GM12878 (cell line): ENCODE measurements around the gene CENPK. TPM values are rescaled to one million over a fixed set of nuclear protein-coding genes. Genes with fewer than 3 reads are reported as not detected.

ENCODE experiments used
- BMI1 ChIP-seq: fragments of 450-650 bp; IDR thresholded peaks from 2 replicates; pipeline ENCODE4 v1.6.1; 2016; ENCODE audit warnings: mild to moderate bottlenecking, moderate library complexity, borderline replicate concordance
- CBX3 ChIP-seq: fragments of 200-600 bp; sonication (generic); IDR thresholded peaks from 2 replicates; pipeline ENCODE4 v1.6.1; 2016; ENCODE audit warnings: low read depth, borderline replicate concordance
- CBX5 ChIP-seq: sonication (generic); IDR thresholded peaks from 2 replicates; pipeline ENCODE4 v1.6.1; 2016; ENCODE audit warnings: low read depth, moderate library complexity, mild to moderate bottlenecking, inconsistent platforms
- EGR1 ChIP-seq, 2 experiments: IDR thresholded peaks; 1 replicate in 1 of 2; 2 replicates in 1 of 2; pipeline ENCODE4 v1.6.1; 2011 to 2012; ENCODE audit warnings: low read depth in 2 of 2, low read length in 2 of 2, borderline replicate concordance in 1 of 2, mild to moderate bottlenecking in 1 of 2, moderate library complexity in 1 of 2
- IKZF1 ChIP-seq: fragments of 450-650 bp; conservative IDR thresholded peaks from 2 replicates; pipeline ENCODE4 v1.6.1; 2017; ENCODE audit warnings: antibody characterized with exemption, mild to moderate bottlenecking
- NFXL1 ChIP-seq: fragments of 450-650 bp; IDR thresholded peaks from 2 replicates; pipeline ENCODE4 v1.6.1; 2017; ENCODE audit warnings: antibody characterized with exemption, mild to moderate bottlenecking, borderline replicate concordance
- NFYA ChIP-seq: IDR thresholded peaks from 2 replicates; pipeline ENCODE4 v1.6.1; 2011; ENCODE audit warnings: low read depth, mild to moderate bottlenecking, low read length, improper control_type of control experiment, borderline replicate concordance
- NKRF ChIP-seq: fragments of 450-650 bp; conservative IDR thresholded peaks from 2 replicates; pipeline ENCODE4 v1.6.1; 2017; ENCODE audit warnings: mild to moderate bottlenecking, moderate library complexity
- SIN3A ChIP-seq: IDR thresholded peaks from 2 replicates; pipeline ENCODE4 v1.6.1; 2012; ENCODE audit warnings: low read depth, low read length, improper control_type of control experiment
- SP1 ChIP-seq: IDR thresholded peaks from one replicate; pipeline ENCODE4 v1.6.1; 2011; ENCODE audit warnings: low read depth, low read length
- ZNF274 ChIP-seq: IDR thresholded peaks from one replicate; pipeline ENCODE4 v1.8.0; 2011; ENCODE audit not compliant: insufficient read length, insufficient read depth
- polyA plus RNA-seq, 11 experiments: library from polyadenylated mRNA; depleted of rRNA in 4 of 11; unstranded in 6 of 11; stranded (reverse) in 5 of 11; fragments of >200 nt; fragmentation: Nextera tagmentation in 4 of 11; fragmentation: Illumina TruSeq in 1 of 11; extraction: Ambion mirVana in 4 of 11; extraction: Trizol in 1 of 11; gene quantifications; 1 replicate in 1 of 11; 2 replicates in 10 of 11; pipeline versions ENCODE4 v1.2.1 to v1.2.3, GENCODE V29; 2011 to 2016; ENCODE audit warnings: inconsistent platforms in 2 of 11, missing spikeins in 2 of 11, low read depth in 1 of 11
- total RNA-seq, 4 experiments: library from RNA; depleted of rRNA in 3 of 4; stranded (reverse); fragments of >200 nt in 3 of 4; fragmentation: Illumina TruSeq in 1 of 4; extraction: Trizol in 1 of 4; gene quantifications; 2 replicates each; pipeline versions ENCODE4 v1.2.1 to v1.2.3, GENCODE V29; 2013 to 2021
- TF ChIP-seq, protein P1 (sequence below): fragments of 450-650 bp; IDR thresholded peaks from 2 replicates; pipeline ENCODE4 v1.6.1; 2016; ENCODE audit warnings: mild to moderate bottlenecking, moderate library complexity, borderline replicate concordance
- TF ChIP-seq, protein P2 (sequence below): fragments of 450-650 bp; IDR thresholded peaks from 2 replicates; pipeline ENCODE4 v1.6.1; 2017; ENCODE audit warnings: low read depth, mild to moderate bottlenecking, moderate library complexity
- TF ChIP-seq, protein P3 (sequence below): fragments of 450-650 bp; IDR thresholded peaks from 2 replicates; pipeline ENCODE4 v1.6.1; 2016; ENCODE audit warnings: mild to moderate bottlenecking
- TF ChIP-seq, protein P4 (sequence below): IDR thresholded peaks from 2 replicates; pipeline ENCODE4 v1.6.1; 2012; ENCODE audit warnings: low read depth, low read length, improper control_type of control experiment

The CENPK gene
- total and polyA plus RNA-seq, 10 of the 15 experiments (the other 5 are each of a cell fraction or from before 2014, with no cell fraction given): 29.5 to 94.3 (median 43.2) TPM

- TF ChIP-seq CBX5 (peak; percentile 91; the same call in 1 of the 2 replicates), BMI1 (peak; percentile 50; the same call in 1 of the 2 replicates), SP1 (peak; percentile 98), EGR1 (IDR thresholded peaks at IDR 0.05; ENCODE audit: borderline replicate concordance in 1 of 2, low read depth in 2 of 2, low read length in 2 of 2) (no peak), SIN3A (peak; percentile 98), ZNF274 (no peak), NFXL1 (no peak), IKZF1 (peak; percentile 44), NKRF (peak; percentile 98), CBX3 (no peak), NFYA (peak; percentile 81)
- TF ChIP-seq, protein P1, sequence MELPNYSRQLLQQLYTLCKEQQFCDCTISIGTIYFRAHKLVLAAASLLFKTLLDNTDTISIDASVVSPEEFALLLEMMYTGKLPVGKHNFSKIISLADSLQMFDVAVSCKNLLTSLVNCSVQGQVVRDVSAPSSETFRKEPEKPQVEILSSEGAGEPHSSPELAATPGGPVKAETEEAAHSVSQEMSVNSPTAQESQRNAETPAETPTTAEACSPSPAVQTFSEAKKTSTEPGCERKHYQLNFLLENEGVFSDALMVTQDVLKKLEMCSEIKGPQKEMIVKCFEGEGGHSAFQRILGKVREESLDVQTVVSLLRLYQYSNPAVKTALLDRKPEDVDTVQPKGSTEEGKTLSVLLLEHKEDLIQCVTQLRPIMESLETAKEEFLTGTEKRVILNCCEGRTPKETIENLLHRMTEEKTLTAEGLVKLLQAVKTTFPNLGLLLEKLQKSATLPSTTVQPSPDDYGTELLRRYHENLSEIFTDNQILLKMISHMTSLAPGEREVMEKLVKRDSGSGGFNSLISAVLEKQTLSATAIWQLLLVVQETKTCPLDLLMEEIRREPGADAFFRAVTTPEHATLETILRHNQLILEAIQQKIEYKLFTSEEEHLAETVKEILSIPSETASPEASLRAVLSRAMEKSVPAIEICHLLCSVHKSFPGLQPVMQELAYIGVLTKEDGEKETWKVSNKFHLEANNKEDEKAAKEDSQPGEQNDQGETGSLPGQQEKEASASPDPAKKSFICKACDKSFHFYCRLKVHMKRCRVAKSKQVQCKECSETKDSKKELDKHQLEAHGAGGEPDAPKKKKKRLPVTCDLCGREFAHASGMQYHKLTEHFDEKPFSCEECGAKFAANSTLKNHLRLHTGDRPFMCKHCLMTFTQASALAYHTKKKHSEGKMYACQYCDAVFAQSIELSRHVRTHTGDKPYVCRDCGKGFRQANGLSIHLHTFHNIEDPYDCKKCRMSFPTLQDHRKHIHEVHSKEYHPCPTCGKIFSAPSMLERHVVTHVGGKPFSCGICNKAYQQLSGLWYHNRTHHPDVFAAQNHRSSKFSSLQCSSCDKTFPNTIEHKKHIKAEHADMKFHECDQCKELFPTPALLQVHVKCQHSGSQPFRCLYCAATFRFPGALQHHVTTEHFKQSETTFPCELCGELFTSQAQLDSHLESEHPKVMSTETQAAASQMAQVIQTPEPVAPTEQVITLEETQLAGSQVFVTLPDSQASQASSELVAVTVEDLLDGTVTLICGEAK: peak; percentile 64; the same call in 1 of the 2 replicates
- TF ChIP-seq, protein P2, sequence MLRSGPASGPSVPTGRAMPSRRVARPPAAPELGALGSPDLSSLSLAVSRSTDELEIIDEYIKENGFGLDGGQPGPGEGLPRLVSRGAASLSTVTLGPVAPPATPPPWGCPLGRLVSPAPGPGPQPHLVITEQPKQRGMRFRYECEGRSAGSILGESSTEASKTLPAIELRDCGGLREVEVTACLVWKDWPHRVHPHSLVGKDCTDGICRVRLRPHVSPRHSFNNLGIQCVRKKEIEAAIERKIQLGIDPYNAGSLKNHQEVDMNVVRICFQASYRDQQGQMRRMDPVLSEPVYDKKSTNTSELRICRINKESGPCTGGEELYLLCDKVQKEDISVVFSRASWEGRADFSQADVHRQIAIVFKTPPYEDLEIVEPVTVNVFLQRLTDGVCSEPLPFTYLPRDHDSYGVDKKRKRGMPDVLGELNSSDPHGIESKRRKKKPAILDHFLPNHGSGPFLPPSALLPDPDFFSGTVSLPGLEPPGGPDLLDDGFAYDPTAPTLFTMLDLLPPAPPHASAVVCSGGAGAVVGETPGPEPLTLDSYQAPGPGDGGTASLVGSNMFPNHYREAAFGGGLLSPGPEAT: peak; percentile 100
- TF ChIP-seq, protein P3, sequence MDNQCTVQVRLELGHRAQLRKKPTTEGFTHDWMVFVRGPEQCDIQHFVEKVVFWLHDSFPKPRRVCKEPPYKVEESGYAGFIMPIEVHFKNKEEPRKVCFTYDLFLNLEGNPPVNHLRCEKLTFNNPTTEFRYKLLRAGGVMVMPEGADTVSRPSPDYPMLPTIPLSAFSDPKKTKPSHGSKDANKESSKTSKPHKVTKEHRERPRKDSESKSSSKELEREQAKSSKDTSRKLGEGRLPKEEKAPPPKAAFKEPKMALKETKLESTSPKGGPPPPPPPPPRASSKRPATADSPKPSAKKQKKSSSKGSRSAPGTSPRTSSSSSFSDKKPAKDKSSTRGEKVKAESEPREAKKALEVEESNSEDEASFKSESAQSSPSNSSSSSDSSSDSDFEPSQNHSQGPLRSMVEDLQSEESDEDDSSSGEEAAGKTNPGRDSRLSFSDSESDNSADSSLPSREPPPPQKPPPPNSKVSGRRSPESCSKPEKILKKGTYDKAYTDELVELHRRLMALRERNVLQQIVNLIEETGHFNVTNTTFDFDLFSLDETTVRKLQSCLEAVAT: peak; percentile 61; the same call in 1 of the 2 replicates
- TF ChIP-seq, protein P4, sequence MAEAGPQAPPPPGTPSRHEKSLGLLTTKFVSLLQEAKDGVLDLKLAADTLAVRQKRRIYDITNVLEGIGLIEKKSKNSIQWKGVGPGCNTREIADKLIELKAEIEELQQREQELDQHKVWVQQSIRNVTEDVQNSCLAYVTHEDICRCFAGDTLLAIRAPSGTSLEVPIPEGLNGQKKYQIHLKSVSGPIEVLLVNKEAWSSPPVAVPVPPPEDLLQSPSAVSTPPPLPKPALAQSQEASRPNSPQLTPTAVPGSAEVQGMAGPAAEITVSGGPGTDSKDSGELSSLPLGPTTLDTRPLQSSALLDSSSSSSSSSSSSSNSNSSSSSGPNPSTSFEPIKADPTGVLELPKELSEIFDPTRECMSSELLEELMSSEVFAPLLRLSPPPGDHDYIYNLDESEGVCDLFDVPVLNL: peak; percentile 98
Observed at GRCh38 chr5:65562731-65563701, at the start of gene CENPK, which contains the start of gene PPWD1 (continued).
